ENCODE measurements around the gene NLGN2.

NLGN2 gene

GRCh38 chr17:7468804-7469389, 61.3 kb downstream of the NLGN2 start:
- peaks cover 2% of the 10 kb centered on the region for H3K36me3 Mint-ChIP-seq (ENCODE audit: low read depth)
- H3K27me3 Mint-ChIP-seq = no peaks in the 10 kb centered on the region
- H3K9me3 Mint-ChIP-seq = no peaks in the 10 kb centered on the region
- ATAC-seq (no peak), DNase-seq (no peak)
- peaks cover 28% of the 10 kb centered on the region for H3K4me1 Mint-ChIP-seq
- H3K27ac Mint-ChIP-seq = no peak overlapping the region
- H3K4me3 Mint-ChIP-seq = no peak overlapping the region
